RKO (cell line): Measurements from ENCODE around the gene ZNRF4.

ENCODE experiments used
- DNase-seq: peaks from one replicate; pipeline ENCODE4 v3.0.0-alpha.2; 2016; ENCODE audit warnings: low spot score

Gene ZNRF4

DNA sequence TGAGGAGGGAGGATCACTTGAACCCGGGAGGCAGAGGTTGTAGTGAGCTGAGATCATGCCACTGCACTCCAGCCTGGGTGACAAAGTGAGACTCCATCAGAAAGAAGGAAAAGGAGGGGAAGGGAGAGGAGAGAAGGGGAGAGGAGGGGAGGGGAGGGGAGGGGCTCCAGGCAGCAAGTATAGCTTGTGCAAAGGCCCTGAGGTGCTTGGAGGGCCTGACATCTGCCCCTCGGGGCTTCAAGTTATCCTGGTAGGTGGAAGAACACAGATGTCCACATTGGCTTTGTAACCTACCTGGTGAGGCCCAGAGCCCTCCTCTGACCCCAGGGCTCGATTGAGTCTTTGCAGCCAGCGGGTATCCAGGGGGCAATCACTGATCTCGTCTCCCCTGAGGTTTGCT lies 11.5 kb upstream of the ZNRF4 start:
- no peak for DNase-seq

DNA sequence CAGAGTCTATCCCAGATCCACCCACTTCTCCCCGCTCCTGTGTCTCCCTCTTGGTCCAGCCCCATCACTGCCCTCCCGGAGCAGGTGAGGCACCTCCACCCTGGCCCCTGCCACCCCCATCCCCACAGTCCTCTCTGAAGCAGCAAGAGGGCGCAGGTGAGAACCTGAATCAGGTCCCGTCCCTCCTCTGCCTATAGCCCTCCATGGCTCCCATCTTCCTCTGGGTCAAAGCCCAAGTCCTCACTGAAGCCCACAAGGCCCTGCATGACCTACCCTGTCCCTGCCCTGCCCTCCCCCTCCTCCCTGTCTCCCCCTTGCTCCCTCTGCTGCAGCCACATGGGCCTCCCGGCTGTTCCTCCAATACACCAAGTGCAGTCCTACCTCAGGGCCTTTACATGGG lies 10.8 kb upstream of the ZNRF4 start:
- no peak for DNase-seq

DNA sequence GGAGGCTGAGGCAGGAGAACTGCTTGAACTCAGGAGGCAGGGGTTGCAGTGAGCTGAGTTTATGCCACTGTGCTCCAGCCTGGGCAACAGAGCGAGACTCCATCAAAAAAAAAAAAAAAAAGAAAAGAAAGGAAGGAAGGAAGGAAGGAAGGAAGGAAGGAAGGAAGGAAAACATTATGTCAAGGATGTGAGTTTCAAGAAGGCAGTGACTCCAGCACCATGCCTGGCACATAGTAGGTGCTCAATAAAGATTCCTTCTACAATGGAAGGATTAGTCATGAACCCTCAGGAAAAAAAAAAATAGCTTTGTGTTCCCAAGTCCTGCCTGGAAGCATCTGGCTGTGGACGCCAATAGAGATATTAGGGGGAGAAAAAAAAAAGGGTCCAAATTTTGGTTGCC lies 10.1 kb upstream of the ZNRF4 start:
- DNase-seq: no peak

DNA sequence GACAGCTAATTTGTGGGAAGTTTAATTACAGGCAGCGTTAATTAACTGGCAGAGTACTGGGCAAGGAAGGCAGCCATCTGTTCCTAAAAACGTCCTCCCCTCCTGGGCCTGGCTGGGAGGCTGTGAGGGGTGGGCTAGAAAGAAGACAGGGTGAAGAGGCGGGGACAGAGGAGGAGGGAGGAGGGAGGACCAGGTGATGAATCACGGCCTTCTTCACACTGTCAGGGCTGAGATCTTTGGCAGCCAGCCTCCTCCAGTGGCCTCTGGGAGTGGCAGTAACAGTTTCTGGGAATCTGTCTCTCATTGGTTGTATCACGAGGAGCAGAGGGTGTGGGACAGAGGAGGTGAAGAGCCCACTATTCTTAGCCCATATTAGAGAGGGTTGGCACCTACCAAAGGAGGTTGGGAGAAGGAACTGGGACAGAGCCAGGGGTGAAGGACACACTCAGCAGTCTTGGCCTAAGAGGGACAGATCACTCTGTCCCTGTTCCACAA lies 9.6 kb upstream of the ZNRF4 start:
- DNase-seq: peak; percentile 16

- DNase-seq: no peak
These were observed 7.4 kb upstream of the ZNRF4 start for GRCh38 chr19:5447700-5448311.

DNA sequence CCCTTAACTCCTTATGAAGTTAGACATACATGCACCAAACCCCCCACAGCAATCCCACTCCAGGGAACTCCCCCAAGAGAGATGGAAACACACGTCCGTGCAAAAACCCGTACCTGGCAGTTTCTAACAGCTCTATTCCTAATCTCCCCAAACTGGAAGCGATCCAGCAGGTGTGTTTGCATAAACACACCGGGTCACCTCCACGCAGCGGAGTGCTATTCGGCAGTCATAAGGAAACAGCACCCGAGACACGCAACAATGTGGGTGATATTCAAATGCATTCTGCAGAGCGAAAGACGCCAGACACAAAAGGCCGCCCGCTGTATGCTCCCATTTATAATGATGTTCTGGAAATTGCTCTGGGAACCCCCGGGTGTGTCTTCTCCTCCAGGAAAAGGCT lies 6.8 kb upstream of the ZNRF4 start:
- DNase-seq: no peak

DNA sequence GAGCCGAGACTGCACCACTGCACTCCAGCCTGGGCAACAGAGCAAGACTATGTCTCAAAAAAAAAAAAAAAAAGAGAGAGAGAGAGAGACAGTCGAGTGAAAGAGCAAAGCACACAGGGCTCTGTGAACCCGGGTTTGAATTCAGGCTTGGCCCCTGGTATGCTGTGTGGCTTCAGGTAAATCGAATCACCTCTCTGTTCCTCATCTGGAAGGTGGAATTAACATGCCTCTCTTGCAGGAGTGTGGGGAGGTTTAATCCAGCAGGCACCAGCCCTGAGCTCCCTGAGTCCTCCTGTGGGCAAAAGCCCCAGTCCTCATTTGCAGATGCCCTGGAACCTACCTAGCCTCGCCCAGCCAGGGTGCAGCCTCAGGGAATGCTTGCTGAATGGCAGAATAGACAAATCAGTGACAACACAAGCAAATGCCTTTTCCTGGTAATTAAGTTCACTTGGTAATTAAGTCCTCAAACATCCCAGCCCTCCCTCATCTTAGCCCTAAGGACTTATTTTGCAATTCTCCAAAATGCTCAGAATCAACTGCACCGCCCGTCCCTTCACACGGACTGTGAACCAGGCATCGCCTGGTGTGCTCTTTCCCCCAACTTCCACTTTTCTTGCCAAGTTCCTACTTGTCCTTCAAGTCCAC lies 4.6 kb upstream of the ZNRF4 start:
- no peak for DNase-seq

DNA sequence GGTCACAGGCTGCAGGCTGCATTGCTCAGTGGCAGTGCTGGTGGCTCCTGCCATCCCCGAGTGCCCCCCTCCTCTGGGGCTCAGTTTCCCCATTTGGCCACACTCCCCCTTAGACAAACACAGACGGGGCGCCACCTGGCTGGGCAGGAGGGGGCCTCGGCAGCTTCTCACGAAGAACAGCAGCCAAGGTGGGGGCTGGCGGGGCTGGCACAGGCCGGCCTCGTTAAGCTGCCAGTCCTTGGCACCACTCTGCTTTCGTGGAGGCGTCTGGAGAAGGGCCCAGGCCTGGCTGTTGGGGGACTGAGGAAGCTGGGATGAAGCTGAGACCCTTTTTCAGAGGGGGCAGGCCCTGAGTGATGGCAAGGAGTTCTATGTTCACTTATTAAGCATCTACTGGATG lies 3.7 kb upstream of the ZNRF4 start:
- DNase-seq: no peak

- DNase-seq: peak; percentile 61
These were observed 2.3 kb upstream of the ZNRF4 start for GRCh38 chr19:5452594-5453565.

- no peak for DNase-seq
These were observed 474 bp upstream of the ZNRF4 start for GRCh38 chr19:5454743-5455142.

GRCh38 chr19:5456130-5456840 lies 1.1 kb downstream of the ZNRF4 start:
- no peak for DNase-seq

DNA sequence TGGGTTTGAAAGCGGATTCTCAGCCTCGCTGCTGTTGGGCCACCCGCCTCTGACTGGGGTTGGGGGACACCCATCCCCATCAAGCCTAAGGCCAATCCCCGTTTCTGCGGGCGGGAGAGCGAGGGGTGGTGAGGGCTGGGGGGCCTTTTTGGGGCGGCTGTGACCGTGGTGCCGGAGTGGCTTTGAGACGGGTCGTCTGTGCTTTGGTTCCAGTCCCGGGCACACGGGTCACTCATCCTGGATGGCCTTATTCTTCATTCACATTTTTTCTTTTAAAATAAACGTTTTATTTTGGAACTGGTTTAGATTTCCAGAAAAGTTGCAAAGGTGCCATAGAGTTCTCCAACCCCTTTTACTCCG lies 1.6 kb downstream of the ZNRF4 start:
- DNase-seq: no peak

DNA sequence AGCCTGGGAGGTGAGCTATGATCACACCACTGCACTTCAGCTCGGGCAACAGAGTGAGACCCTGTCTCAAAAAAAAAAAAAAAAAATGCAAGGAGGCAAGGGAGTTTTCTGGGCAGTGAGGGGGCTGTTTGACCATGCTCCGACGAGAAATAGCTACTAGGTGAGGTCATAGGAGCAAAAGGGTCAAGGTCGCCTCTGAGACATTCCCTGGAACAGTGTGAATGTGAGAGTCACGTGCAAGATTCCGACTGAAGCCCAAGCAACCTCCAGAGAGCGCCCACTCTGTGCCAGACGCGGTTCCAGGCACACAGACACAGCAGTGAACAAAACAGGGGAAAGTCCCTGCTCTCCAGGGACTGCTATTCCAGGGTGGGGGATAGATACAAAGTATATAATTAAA lies 2.5 kb downstream of the ZNRF4 start:
- DNase-seq: no peak

DNA sequence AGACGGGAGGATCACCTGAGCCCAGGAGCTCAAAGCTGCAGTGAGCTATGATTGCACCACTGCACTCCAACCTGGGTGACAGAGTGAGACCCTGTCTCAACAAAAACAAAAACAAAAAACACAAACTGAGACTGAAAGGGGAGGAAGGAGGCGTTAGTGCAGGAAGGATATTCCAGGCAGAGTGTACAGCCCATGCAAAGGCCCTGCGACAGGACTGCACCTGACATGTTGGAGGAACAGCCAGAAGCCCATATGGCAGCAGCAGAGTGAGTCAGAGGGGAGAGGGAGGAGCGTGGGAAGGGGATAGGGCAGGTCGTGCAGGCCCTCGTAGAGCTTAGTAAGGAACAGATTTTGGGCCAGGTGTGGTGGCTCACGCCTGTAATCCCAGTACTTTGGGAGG lies 3.2 kb downstream of the ZNRF4 start:
- DNase-seq: no peak

DNA sequence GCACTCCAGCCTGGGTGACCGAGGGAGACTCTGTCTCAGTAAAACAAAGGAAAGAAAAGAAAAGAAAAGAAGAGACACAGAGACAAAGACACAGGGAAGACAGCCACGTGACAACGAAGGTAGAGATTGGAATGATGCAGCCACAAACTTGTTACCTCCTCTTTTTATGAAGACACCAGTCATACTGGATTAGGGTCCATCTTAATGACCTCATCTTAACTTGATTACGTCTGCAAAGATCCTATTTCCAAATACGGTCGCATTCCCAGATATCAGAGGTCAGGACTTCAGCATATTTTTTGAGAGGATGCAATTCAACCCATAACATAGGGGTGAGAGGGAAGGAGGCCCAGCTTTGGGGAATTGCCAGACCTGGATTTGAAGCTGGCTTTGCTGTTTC lies 4.1 kb downstream of the ZNRF4 start:
- DNase-seq: no peak

DNA sequence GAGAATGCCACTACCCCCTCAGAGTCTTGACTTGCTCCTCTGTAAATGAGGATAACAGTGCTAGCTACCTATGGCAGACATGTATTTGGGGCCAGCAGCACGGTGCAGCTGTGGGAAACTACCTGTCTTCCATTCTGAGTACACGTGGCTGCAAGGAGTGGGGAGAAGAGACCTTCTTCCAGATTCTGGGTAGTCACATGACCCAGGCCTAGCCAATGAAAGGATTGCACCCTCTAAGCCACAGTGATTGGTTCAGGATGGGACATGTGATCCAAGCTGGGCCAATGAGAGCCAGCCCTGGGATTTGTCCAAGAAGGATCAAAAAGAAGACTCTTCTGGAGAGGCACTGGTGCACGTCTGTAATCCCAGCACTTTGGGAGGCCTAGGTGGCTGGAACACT lies 5.5 kb downstream of the ZNRF4 start:
- no peak for DNase-seq

DNA sequence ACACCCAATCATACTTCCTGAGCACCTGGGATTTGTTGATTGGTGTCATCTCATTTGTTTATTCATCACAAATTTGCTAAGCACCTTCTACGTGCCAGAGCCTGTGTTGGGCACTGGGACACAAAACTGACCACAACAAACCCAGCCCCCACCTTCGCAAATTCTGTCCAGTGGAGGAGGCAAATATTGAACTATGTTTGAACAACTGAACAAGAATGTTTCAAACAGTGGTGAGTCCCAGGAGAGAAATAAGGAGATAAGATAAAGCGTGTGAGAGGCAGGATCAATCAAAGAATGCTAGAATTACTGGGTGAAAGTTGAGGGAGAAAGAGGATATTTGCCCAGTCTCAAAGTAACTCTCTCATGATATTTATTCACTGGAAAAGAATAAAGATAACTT lies 8.7 kb downstream of the ZNRF4 start:
- no peak for DNase-seq

DNA sequence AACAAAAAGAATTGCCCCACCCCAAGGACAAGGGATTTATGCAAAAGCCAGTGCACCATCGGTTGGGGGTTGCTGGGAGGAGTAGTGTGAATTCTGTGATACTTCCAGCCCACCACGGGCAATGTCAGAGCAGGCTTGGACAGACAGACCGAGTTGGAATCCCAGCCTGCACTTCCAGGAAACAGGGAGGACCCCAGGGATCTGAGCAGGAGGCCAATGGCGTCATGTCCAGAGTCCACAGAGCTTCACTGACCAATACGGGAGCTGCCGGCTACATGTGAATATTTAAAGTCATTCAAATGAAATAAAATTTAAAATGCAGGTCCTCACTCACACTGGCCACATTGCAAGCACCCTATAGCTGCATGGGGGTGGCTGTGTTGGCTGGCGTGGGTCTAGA lies 10.9 kb downstream of the ZNRF4 start:
- no peak for DNase-seq

DNA sequence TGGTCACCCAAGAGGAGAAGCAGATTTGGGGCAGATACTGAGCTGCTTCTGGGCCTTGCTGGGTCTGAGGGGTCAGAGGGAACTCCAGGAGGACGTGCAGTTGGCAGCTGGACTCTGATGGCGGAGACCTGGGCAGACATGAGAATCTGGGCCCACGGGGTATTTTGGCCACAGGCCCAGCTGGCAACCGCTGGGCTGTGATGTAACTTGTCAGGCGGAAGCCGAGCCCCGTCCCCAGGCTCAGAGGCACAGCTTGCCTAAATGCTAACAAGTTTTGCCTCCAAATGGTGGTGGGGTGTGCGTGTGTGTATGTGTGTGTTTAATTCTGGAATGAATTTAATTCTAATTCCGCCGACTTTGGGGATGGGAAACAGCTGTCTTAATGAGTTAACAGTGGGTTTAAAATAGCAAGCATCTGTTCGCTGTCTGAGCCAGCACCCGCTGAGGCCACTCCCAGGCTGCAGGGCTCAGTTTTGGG lies 11.6 kb downstream of the ZNRF4 start:
- no peak for DNase-seq

- no peak for DNase-seq
These were observed 15.1 kb downstream of the ZNRF4 start for GRCh38 chr19:5470264-5470671.

DNA sequence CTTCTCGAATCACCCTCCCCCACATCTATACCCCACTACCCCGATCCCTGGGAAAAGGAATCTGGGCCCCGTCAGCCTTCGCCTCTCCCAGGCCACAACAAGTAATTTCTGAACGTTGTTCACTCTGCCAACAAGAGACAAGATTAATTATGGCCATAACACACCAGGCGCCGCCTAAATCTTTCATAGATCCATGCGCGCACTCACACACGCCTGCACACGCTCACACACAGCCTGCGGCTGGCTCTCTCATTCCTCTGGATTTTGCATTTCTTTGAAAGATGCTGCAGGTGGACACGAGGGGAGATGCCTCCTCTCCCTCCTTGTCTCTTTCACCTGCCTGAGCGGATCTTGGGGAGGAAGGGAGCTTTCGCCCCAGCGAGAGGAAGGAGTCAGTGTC lies 17.1 kb downstream of the ZNRF4 start:
- no peak for DNase-seq

GRCh38 chr19:5473646-5474045 lies 18.4 kb downstream of the ZNRF4 start:
- no peak for DNase-seq
